GM12878 (cell line): Measurements from ENCODE around the gene IFT25. TPM values are rescaled to one million over a fixed set of nuclear protein-coding genes. Genes with fewer than 3 reads are reported as not detected.

Source experiments
- ATAC-seq: fragments of 200-7000 bp; cut with Tn5 transposase; 3 replicates; pipeline ENCODE4 v1.9.1; 2020; ENCODE audit warnings: mild to moderate bottlenecking, moderate library complexity
- BruUV-seq: library from RNA; stranded (reverse); fragments of 400-500 nt; replicated peaks from 2 replicates; lab custom pipeline; 2021; lab: Mats Ljungman, UMichigan
- CTCF ChIA-PET: fragments of 300-600 bp; sonication (Branson Sonifier 250); formaldehyde crosslinking; extraction: SDS; loops from one replicate; lab custom pipeline; 2021; ENCODE audit warnings: inconsistent platforms; lab: Yijun Ruan, JAX
- POLR2A ChIA-PET: fragments of 350-600 bp; formaldehyde crosslinking; extraction: SDS; loops from one replicate; lab custom pipeline; 2021; ENCODE audit warnings: inconsistent platforms; lab: Charles Lee
- RAD21 ChIA-PET: fragments of 300-600 bp; sonication (Branson Sonifier 250); formaldehyde crosslinking; loops from one replicate; lab custom pipeline; 2023; ENCODE audit warnings: antibody characterized with exemption; ENCODE audit not compliant: unreplicated experiment; lab: Charles Lee
- SMC1A ChIA-PET: fragments of 300-600 bp; sonication (Branson Sonifier 250); formaldehyde crosslinking; loops from one replicate; lab custom pipeline; 2023; ENCODE audit not compliant: unreplicated experiment, uncharacterized antibody; lab: Charles Lee
- DNase-seq: peaks from one replicate; pipeline ENCODE4 v3.0.0-alpha.2; 2011; ENCODE audit warnings: low read depth, low spot score
- FAIRE-seq: peaks from 3 replicates; lab custom pipeline; 2011; peaks lifted over from hg19 to GRCh38; lab: Jason Lieb, UNC
- H2AFZ ChIP-seq: 2 replicates; pipeline ENCODE4 v1.6.0; 2011; ENCODE audit warnings: low read depth, low read length, control low read depth; ENCODE audit not compliant: control insufficient read depth
- H3K27ac ChIP-seq: 2 replicates; pipeline ENCODE4 v1.5.1; 2011; ENCODE audit warnings: control low read depth; ENCODE audit not compliant: control insufficient read depth, insufficient read depth
- H3K27me3 ChIP-seq, 2 experiments: replicated peaks in 1 of 2; 2 replicates each; pipeline versions ENCODE4 v1.6.0 to v1.6.1; 2011; ENCODE audit warnings: low read length in 1 of 2; ENCODE audit not compliant: control insufficient read depth in 2 of 2, insufficient read depth in 2 of 2
- H3K36me3 ChIP-seq, 2 experiments: 2 replicates each; pipeline ENCODE4 v1.5.1; 2011; ENCODE audit warnings: low read length in 1 of 2; ENCODE audit not compliant: control insufficient read depth in 2 of 2, insufficient read depth in 2 of 2
- H3K4me1 ChIP-seq: 2 replicates; pipeline ENCODE4 v1.6.1; 2011; ENCODE audit warnings: mild to moderate bottlenecking, low read length, moderate library complexity, mixed read lengths; ENCODE audit not compliant: control insufficient read depth, insufficient read depth
- H3K4me2 ChIP-seq: 2 replicates; pipeline ENCODE4 v1.6.0; 2011; ENCODE audit warnings: control low read depth; ENCODE audit not compliant: control insufficient read depth, insufficient read depth
- H3K4me3 ChIP-seq: fragments of 200-600 bp; sonication (generic); 2 replicates; pipeline ENCODE4 v1.5.1; 2016
- H3K79me2 ChIP-seq: 2 replicates; pipeline ENCODE4 v1.6.0; 2011; ENCODE audit warnings: low read length; ENCODE audit not compliant: control insufficient read depth, insufficient read depth
- H3K9ac ChIP-seq: 2 replicates; pipeline ENCODE4 v1.8.0; 2011; ENCODE audit warnings: low read length, control low read depth, mixed read lengths; ENCODE audit not compliant: control insufficient read depth, insufficient read depth
- H3K9me3 ChIP-seq: replicated peaks from 3 replicates; pipeline ENCODE4 v1.5.1; 2011; ENCODE audit warnings: mild to moderate bottlenecking, low read length; ENCODE audit not compliant: control insufficient read depth, insufficient read depth
- H4K20me1 ChIP-seq: 2 replicates; pipeline ENCODE4 v1.6.0; 2011; ENCODE audit not compliant: control insufficient read depth, insufficient read depth
- CREB1 ChIP-seq: IDR thresholded peaks from 2 replicates; pipeline ENCODE4 v1.6.1; 2012; ENCODE audit warnings: low read depth, mild to moderate bottlenecking, inconsistent platforms
- IKZF1 ChIP-seq: fragments of 450-650 bp; conservative IDR thresholded peaks from 2 replicates; pipeline ENCODE4 v1.6.1; 2017; ENCODE audit warnings: antibody characterized with exemption, mild to moderate bottlenecking
- JUNB ChIP-seq: IDR thresholded peaks from 2 replicates; pipeline ENCODE4 v1.6.1; 2016; ENCODE audit warnings: antibody characterized with exemption, mild to moderate bottlenecking
- MYB ChIP-seq: fragments of 150-350 bp; IDR thresholded peaks from 2 replicates; pipeline ENCODE4 v1.6.1; 2014; ENCODE audit warnings: mild to moderate bottlenecking, low read depth, low read length, borderline replicate concordance
- NBN ChIP-seq: fragments of 450-650 bp; IDR thresholded peaks from 2 replicates; pipeline ENCODE4 v1.6.1; 2016
- NR2F1 ChIP-seq: fragments of 450-650 bp; conservative IDR thresholded peaks from 2 replicates; pipeline ENCODE4 v1.6.1; 2017; ENCODE audit warnings: mild to moderate bottlenecking
- RBBP5 ChIP-seq: fragments of 200-600 bp; sonication (generic); conservative IDR thresholded peaks from 2 replicates; pipeline ENCODE4 v1.6.1; 2016
- RFX5 ChIP-seq: IDR thresholded peaks from 2 replicates; pipeline ENCODE4 v1.6.1; 2011; ENCODE audit warnings: low read depth, low read length, improper control_type of control experiment
- SIX5 ChIP-seq: IDR thresholded peaks from 2 replicates; pipeline ENCODE4 v1.6.1; 2011; ENCODE audit warnings: mild to moderate bottlenecking, low read depth, low read length, moderate library complexity; ENCODE audit not compliant: severe bottlenecking
- SMARCA5 ChIP-seq: fragments of 450-650 bp; IDR thresholded peaks from 2 replicates; pipeline ENCODE4 v1.6.1; 2017; ENCODE audit warnings: mild to moderate bottlenecking
- TBL1XR1 ChIP-seq: IDR thresholded peaks from 2 replicates; pipeline ENCODE4 v1.6.1; 2012; ENCODE audit warnings: low read depth, low read length, improper control_type of control experiment
- ZBED1 ChIP-seq: IDR thresholded peaks from 2 replicates; pipeline ENCODE4 v1.6.1; 2016; ENCODE audit warnings: borderline replicate concordance
- WGBS: methylation state at CpG from one replicate; pipeline ENCODE4 v1.1.6; 2016; ENCODE audit warnings: low lambda C conversion rate; ENCODE audit not compliant: insufficient replicate concordance, insufficient coverage; ENCODE audit errors: missing lambda C conversion rate; 5-methylcytosine and 5-hydroxymethylcytosine counted together
- in situ Hi-C: fragments of 300-500 bp; cut with MboI; formaldehyde crosslinking; loops from 9 replicates; pipeline ENCODE4 v1.14.3; 2018; ENCODE audit warnings: mixed read lengths
- intact Hi-C: fragments of 100-400 bp; cut with micrococcal nuclease; formaldehyde crosslinking; loops from one replicate; pipeline ENCODE4 v1.14.2; 2022; ENCODE audit not compliant: unreplicated experiment
- polyA plus RNA-seq, 11 experiments: library from polyadenylated mRNA; depleted of rRNA in 4 of 11; unstranded in 6 of 11; stranded (reverse) in 5 of 11; fragments of >200 nt; fragmentation: Nextera tagmentation in 4 of 11; fragmentation: Illumina TruSeq in 1 of 11; extraction: Ambion mirVana in 4 of 11; extraction: Trizol in 1 of 11; gene quantifications; 1 replicate in 1 of 11; 2 replicates in 10 of 11; pipeline versions ENCODE4 v1.2.1 to v1.2.3, GENCODE V29; 2011 to 2016; ENCODE audit warnings: inconsistent platforms in 2 of 11, missing spikeins in 2 of 11, low read depth in 1 of 11
- total RNA-seq, 4 experiments: library from RNA; depleted of rRNA in 3 of 4; stranded (reverse); fragments of >200 nt in 3 of 4; fragmentation: Illumina TruSeq in 1 of 4; extraction: Trizol in 1 of 4; gene quantifications; 2 replicates each; pipeline versions ENCODE4 v1.2.1 to v1.2.3, GENCODE V29; 2013 to 2021

IFT25 gene
- total and polyA plus RNA-seq, 10 of the 15 experiments (the other 5 are each of a cell fraction or from before 2014, with no cell fraction given): 55.7 to 242 (median 131) TPM

DNA sequence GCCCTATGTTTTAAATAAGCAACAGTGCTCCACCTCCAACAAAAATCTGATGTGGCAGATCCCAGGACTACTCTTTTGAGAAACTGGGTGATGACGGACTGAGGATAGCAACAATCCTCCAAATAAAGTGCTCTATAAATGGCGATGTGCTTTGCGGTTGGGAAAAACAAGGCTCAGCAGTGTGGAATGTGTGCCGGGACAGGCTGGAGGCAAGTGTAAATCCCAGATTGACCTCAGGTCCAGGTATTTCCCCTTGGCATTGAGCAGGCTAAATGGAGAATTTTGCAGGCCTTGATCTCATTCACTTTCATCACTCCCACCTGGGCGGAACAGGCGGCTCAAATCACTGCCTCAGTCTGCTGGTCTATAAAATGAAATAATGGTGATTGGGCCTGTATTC, 35.7 kb upstream of the IFT25 start:
- in situ Hi-C loops: no loop called here
- Histone ChIP-seq H3K27ac (no peak overlapping the region), H3K9ac (no peak overlapping the region), H4K20me1 (no peaks in the 10 kb centered on the region), H3K4me2 (no peak overlapping the region), H3K9me3 (no peaks in the 10 kb centered on the region), H3K36me3 (no peaks in the 10 kb centered on the region), H3K4me3 (no peak overlapping the region), H3K79me2 (no peaks in the 10 kb centered on the region), H3K4me1 (no peaks in the 10 kb centered on the region), H2AFZ (no peak overlapping the region), H3K27me3 (no peaks in the 10 kb centered on the region)
- WGBS: 77% methylated on average over 6 of the region's 6 CpGs
- CTCF ChIA-PET: no interaction called here
- SMC1A ChIA-PET: no interaction called here
- POLR2A ChIA-PET: no interaction called here
- intact Hi-C loops: no loop called here
- no TSS peak for BruUV-seq
- FAIRE-seq: no peak
- ATAC-seq: no peak
- no peak for DNase-seq
- TF ChIP-seq MYB: no peak
- TF ChIP-seq SMARCA5: no peak
- no peak for TF ChIP-seq RFX5
- no peak for TF ChIP-seq NBN
- no peak for TF ChIP-seq RBBP5
- TF ChIP-seq JUNB: no peak
- no peak for TF ChIP-seq CREB1
- TF ChIP-seq NR2F1: no peak
- TF ChIP-seq ZBED1: no peak
- TF ChIP-seq SIX5: no peak
- TF ChIP-seq IKZF1: no peak
- TF ChIP-seq TBL1XR1: no peak
- RAD21 ChIA-PET: no interaction called here
